Measurements from ENCODE around the gene CDK6. TPM values are rescaled to one million over a fixed set of nuclear protein-coding genes. Genes with fewer than 3 reads are reported as not detected.

CDK6 gene
- total RNA-seq, 1 experiment from 2014 or later, result 10.5 TPM

GRCh38 chr7:92793656-92794205 is 42.6 kb downstream of the CDK6 start:
- intact Hi-C loops (cut with micrococcal nuclease; ENCODE audit: unreplicated experiment), result no loop called here
- CTCF ChIA-PET, result no interaction called here
- Histone ChIP-seq H3K27me3 (replicated peaks; ENCODE audit: insufficient read depth, low read depth, low read length, poor library complexity) (no peaks in the 10 kb centered on the region), H3K36me3 (ENCODE audit: insufficient read depth, low read length, poor library complexity, severe bottlenecking) (no peaks in the 10 kb centered on the region), H3K4me3 (ENCODE audit: low read depth, low read length, poor library complexity, severe bottlenecking) (no peak overlapping the region), H3K27ac (ENCODE audit: low read depth, low read length, poor library complexity, severe bottlenecking) (no peak overlapping the region), H3K9me3 (ENCODE audit: low read depth, low read length, poor library complexity, severe bottlenecking) (peaks cover 14% of the 10 kb centered on the region), H3K4me1 (ENCODE audit: insufficient read depth, low read length, poor library complexity, severe bottlenecking) (peaks cover 32% of the 10 kb centered on the region)
- no TSS peak for BruUV-seq (replicated peaks)
- POLR2A ChIA-PET (ENCODE audit: low non-redundant PET), result no interaction called here
- TF ChIP-seq EZH2 (IDR thresholded peaks at IDR 0.05; ENCODE audit: borderline replicate concordance, low read depth, low read length, poor library complexity, severe bottlenecking) (no peak), CTCF (conservative IDR thresholded peaks at IDR 0.05; ENCODE audit: low read depth, low read length) (no peak)
- DNase-seq (ENCODE audit: low spot score), result no peak

DNA sequence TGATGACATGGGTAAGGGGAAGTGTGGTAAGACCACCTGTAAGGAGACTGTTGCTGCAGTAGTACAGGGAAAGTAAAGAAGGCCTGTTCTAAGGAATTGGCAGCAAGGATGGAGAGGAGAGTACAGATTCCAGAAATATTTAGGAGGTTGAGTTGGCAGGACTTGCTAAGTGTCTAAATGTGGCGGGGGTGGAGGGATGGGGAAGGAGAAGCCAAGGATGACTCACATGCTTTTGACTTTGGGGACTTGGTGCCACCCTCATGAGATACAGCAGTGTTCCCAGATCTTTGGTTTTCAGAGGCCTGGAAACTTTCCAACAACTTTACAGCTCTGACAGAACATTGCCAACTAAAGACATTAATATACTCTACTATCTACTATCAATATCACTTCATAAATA is 45.4 kb downstream of the CDK6 start:
- no peak for TF ChIP-seq CTCF (conservative IDR thresholded peaks at IDR 0.05; ENCODE audit: low read depth, low read length)
- CTCF ChIA-PET, result no interaction called here
- peak; percentile 40 for DNase-seq (ENCODE audit: low spot score)
- H3K4me3 ChIP-seq (ENCODE audit: low read depth, low read length, poor library complexity, severe bottlenecking), result no peak overlapping the region
- H3K27ac ChIP-seq (ENCODE audit: low read depth, low read length, poor library complexity, severe bottlenecking), result no peak overlapping the region
- H3K27me3 ChIP-seq (replicated peaks; ENCODE audit: insufficient read depth, low read depth, low read length, poor library complexity), result no peaks in the 10 kb centered on the region
- H3K36me3 ChIP-seq (ENCODE audit: insufficient read depth, low read length, poor library complexity, severe bottlenecking), result no peaks in the 10 kb centered on the region
- POLR2A ChIA-PET (ENCODE audit: low non-redundant PET), result no interaction called here
- peaks cover 23% of the 10 kb centered on the region for H3K9me3 ChIP-seq (ENCODE audit: low read depth, low read length, poor library complexity, severe bottlenecking)
- no TSS peak for BruUV-seq (replicated peaks)
- H3K4me1 ChIP-seq (ENCODE audit: insufficient read depth, low read length, poor library complexity, severe bottlenecking), result peaks cover 21% of the 10 kb centered on the region
- intact Hi-C loops (cut with micrococcal nuclease; ENCODE audit: unreplicated experiment), result no loop called here

GRCh38 chr7:92788559-92789183 is 47.7 kb downstream of the CDK6 start:
- TF ChIP-seq CTCF (conservative IDR thresholded peaks at IDR 0.05; ENCODE audit: low read depth, low read length) (no peak), EZH2 (IDR thresholded peaks at IDR 0.05; ENCODE audit: borderline replicate concordance, low read depth, low read length, poor library complexity, severe bottlenecking) (no peak)
- H3K27me3 ChIP-seq (replicated peaks; ENCODE audit: insufficient read depth, low read depth, low read length, poor library complexity), result no peaks in the 10 kb centered on the region
- no TSS peak for BruUV-seq (replicated peaks)
- no peak overlapping the region for H3K27ac ChIP-seq (ENCODE audit: low read depth, low read length, poor library complexity, severe bottlenecking)
- no peak overlapping the region for H3K4me3 ChIP-seq (ENCODE audit: low read depth, low read length, poor library complexity, severe bottlenecking)
- DNase-seq (ENCODE audit: low spot score), result peak; percentile 11
- CTCF ChIA-PET, result no interaction called here
- no peaks in the 10 kb centered on the region for H3K4me1 ChIP-seq (ENCODE audit: insufficient read depth, low read length, poor library complexity, severe bottlenecking)
- POLR2A ChIA-PET (ENCODE audit: low non-redundant PET), result no interaction called here
- intact Hi-C loops (cut with micrococcal nuclease; ENCODE audit: unreplicated experiment), result no loop called here
- no peaks in the 10 kb centered on the region for H3K36me3 ChIP-seq (ENCODE audit: insufficient read depth, low read length, poor library complexity, severe bottlenecking)
- peaks cover 23% of the 10 kb centered on the region for H3K9me3 ChIP-seq (ENCODE audit: low read depth, low read length, poor library complexity, severe bottlenecking)

Data from A673 (cell line).